K562 (cell line): ENCODE measurements around the gene RNF114. TPM values are rescaled to one million over a fixed set of nuclear protein-coding genes. Genes with fewer than 3 reads are reported as not detected.

Source experiments
- ATAC-seq: fragments of 200-7000 bp; cut with Tn5 transposase; 3 replicates; pipeline ENCODE4 v1.9.1; 2020; ENCODE audit warnings: moderate library complexity
- BruUV-seq: library from RNA; stranded (reverse); fragments of 400-500 nt; replicated peaks from 2 replicates; lab custom pipeline; 2021; lab: Mats Ljungman, UMichigan
- CTCF ChIA-PET: fragments of 300-600 bp; formaldehyde crosslinking; extraction: SDS; loops from one replicate; lab custom pipeline; 2021; ENCODE audit warnings: low intra/inter-chr PET ratio; lab: Yijun Ruan, JAX
- POLR2A ChIA-PET: fragments of 300-600, 350-650 bp; sonication (Branson Sonifier 250); formaldehyde crosslinking; extraction: SDS; loops from one replicate; lab custom pipeline; 2021; ENCODE audit warnings: antibody characterized with exemption, inconsistent platforms; lab: Yijun Ruan, JAX
- DNase-seq, 4 experiments: peaks; one replicate each; pipeline versions ENCODE4 v3.0.0 to v3.0.0-alpha.2; 2011 to 2018; ENCODE audit warnings: low spot score in 3 of 4, mixed read lengths in 3 of 4; ENCODE audit errors: extremely low read depth in 1 of 4
- FAIRE-seq: peaks from 2 replicates; lab custom pipeline; 2011; peaks lifted over from hg19 to GRCh38; lab: Jason Lieb, UNC
- H2AFZ ChIP-seq: 2 replicates; pipeline ENCODE4 v1.6.0; 2011; ENCODE audit warnings: low read depth, low read length, control low read depth, inconsistent platforms
- H3K27ac ChIP-seq: fragments of 200-600 bp; 3 replicates; pipeline ENCODE4 v1.8.0; 2011; ENCODE audit warnings: low read depth, mild to moderate bottlenecking, control low read depth, inconsistent platforms, low read length, moderate library complexity, mixed read lengths; ENCODE audit errors: extremely low read depth
- H3K27me3 ChIP-seq, 2 experiments: fragments of 300-600 bp in 1 of 2; 2 replicates in 1 of 2; 3 replicates in 1 of 2; pipeline versions ENCODE4 v1.6.0 to v1.8.0; 2011; ENCODE audit warnings: inconsistent platforms in 2 of 2, low read length in 2 of 2, mild to moderate bottlenecking in 1 of 2, mixed read lengths in 1 of 2, moderate library complexity in 1 of 2; ENCODE audit not compliant: control insufficient read depth in 2 of 2, insufficient read depth in 2 of 2
- H3K36me3 ChIP-seq: fragments of 300-600 bp; 3 replicates; pipeline ENCODE4 v1.8.0; 2011; ENCODE audit warnings: mild to moderate bottlenecking, low read length, inconsistent platforms; ENCODE audit not compliant: control insufficient read depth, insufficient read depth
- H3K4me1 ChIP-seq, 2 experiments: fragments of 200-600 bp in 1 of 2; replicated peaks in 1 of 2; 2 replicates in 1 of 2; 3 replicates in 1 of 2; pipeline versions ENCODE4 v1.5.1 to v1.8.0; 2011; ENCODE audit warnings: inconsistent platforms in 2 of 2, low read length in 2 of 2, mild to moderate bottlenecking in 1 of 2, mixed read lengths in 1 of 2, moderate library complexity in 1 of 2; ENCODE audit not compliant: control insufficient read depth in 2 of 2, insufficient read depth in 2 of 2
- H3K4me2 ChIP-seq: 2 replicates; pipeline ENCODE4 v1.6.1; 2011; ENCODE audit warnings: low read length, control low read depth, inconsistent platforms, mixed read lengths; ENCODE audit not compliant: insufficient read depth
- H3K4me3 ChIP-seq: fragments of 200-600 bp; sonication (generic), shearing (Covaris generic); 2 replicates; pipeline ENCODE4 v1.5.1; 2016; ENCODE audit warnings: control low read depth, inconsistent platforms
- H3K79me2 ChIP-seq: fragments of 200-600 bp; 3 replicates; pipeline ENCODE4 v1.8.0; 2011; ENCODE audit warnings: low read length, inconsistent platforms; ENCODE audit not compliant: control insufficient read depth, insufficient read depth
- H3K9ac ChIP-seq, 2 experiments: 2 replicates each; pipeline versions ENCODE4 v1.6.0 to v1.6.1; 2011; ENCODE audit warnings: low read depth in 2 of 2, low read length in 2 of 2, control low read depth in 1 of 2, inconsistent platforms in 1 of 2, mild to moderate bottlenecking in 1 of 2, mixed read lengths in 1 of 2; ENCODE audit not compliant: insufficient read depth in 1 of 2
- H3K9me1 ChIP-seq: one replicate; pipeline ENCODE4 v1.6.0; 2011; ENCODE audit warnings: inconsistent platforms, mild to moderate bottlenecking, low read length, moderate library complexity; ENCODE audit not compliant: control insufficient read depth, insufficient read depth
- H3K9me3 ChIP-seq: replicated peaks from 2 replicates; pipeline ENCODE4 v1.5.1; 2011; ENCODE audit warnings: low read depth, low read length, inconsistent platforms; ENCODE audit not compliant: control insufficient read depth, insufficient read depth
- H4K20me1 ChIP-seq: replicated peaks from 2 replicates; pipeline ENCODE4 v1.6.1; 2011; ENCODE audit warnings: low read length, inconsistent platforms, mixed read lengths; ENCODE audit not compliant: control insufficient read depth, insufficient read depth
- HDAC2 ChIP-seq: fragments of 450-650 bp; IDR thresholded peaks from 2 replicates; pipeline ENCODE4 v1.6.1; 2016; ENCODE audit warnings: mild to moderate bottlenecking
- MCM5 ChIP-seq: fragments of 450-650 bp; IDR thresholded peaks from 2 replicates; pipeline ENCODE4 v1.6.1; 2016; ENCODE audit warnings: low read depth
- NFE2 ChIP-seq: IDR thresholded peaks from 2 replicates; pipeline ENCODE4 v1.6.1; 2014; ENCODE audit warnings: antibody characterized with exemption, low read depth
- RBM39 ChIP-seq: fragments of 200-400 bp; formaldehyde crosslinking; optimal IDR thresholded peaks from 2 replicates; pipeline ENCODE3; 2018; ENCODE audit warnings: low read depth, low read length
- RFX5 ChIP-seq: IDR thresholded peaks from 2 replicates; pipeline ENCODE4 v1.6.1; 2011; ENCODE audit warnings: low read depth, mild to moderate bottlenecking, improper control_type of control experiment, low read length
- TEAD1 ChIP-seq, 2 experiments: fragments of 450-650 bp in 1 of 2; sonication (generic) in 1 of 2; formaldehyde crosslinking; IDR thresholded peaks; 2 replicates each; pipeline versions ENCODE4 v1.4.0 to v1.8.0; 2020 to 2022; ENCODE audit warnings: mild to moderate bottlenecking in 2 of 2, missing genetic modification reagents in 1 of 2
- ZNF165 ChIP-seq: fragments of 250-450 bp; sonication (Bioruptor Pico); IDR thresholded peaks from 2 replicates; pipeline ENCODE4 v1.4.0; 2020; ENCODE audit warnings: borderline replicate concordance
- ZNF224 ChIP-seq: sonication (generic); formaldehyde crosslinking; IDR thresholded peaks from 2 replicates; pipeline ENCODE4 v1.8.0; 2022; ENCODE audit warnings: mild to moderate bottlenecking, missing genetic modification reagents
- ZNF318 ChIP-seq, 2 experiments: fragments of 450-650 bp; IDR thresholded peaks; 2 replicates each; pipeline ENCODE4 v1.6.1; 2016; ENCODE audit warnings: mild to moderate bottlenecking in 2 of 2, borderline replicate concordance in 1 of 2, low read depth in 1 of 2, moderate library complexity in 1 of 2
- ZNF445 ChIP-seq: fragments of 250-450 bp; sonication (Bioruptor Pico); IDR thresholded peaks from 2 replicates; pipeline ENCODE4 v1.4.0; 2020; ENCODE audit warnings: low read depth, mild to moderate bottlenecking, moderate library complexity
- ZNF699 ChIP-seq: fragments of 250-450 bp; sonication (Bioruptor Pico); IDR thresholded peaks from 2 replicates; pipeline ENCODE4 v1.8.0; 2021; ENCODE audit warnings: mild to moderate bottlenecking, moderate library complexity; ENCODE audit not compliant: insufficient replicate concordance
- ZSCAN32 ChIP-seq: fragments of 450-650 bp; formaldehyde crosslinking; IDR thresholded peaks from 2 replicates; pipeline ENCODE4 v1.4.0; 2020; ENCODE audit warnings: mild to moderate bottlenecking, moderate library complexity
- WGBS: fragments of 100-300 bp; shearing (Covaris generic); methylation state at CpG from one replicate; pipeline ENCODE4 v1.1.6; 2016; ENCODE audit warnings: low coverage, mixed read lengths; ENCODE audit not compliant: insufficient coverage; ENCODE audit errors: missing lambda C conversion rate; 5-methylcytosine and 5-hydroxymethylcytosine counted together
- in situ Hi-C: fragments of 300-500 bp; cut with MboI; formaldehyde crosslinking; loops from 4 replicates; pipeline ENCODE4 v1.15.0; 2018; ENCODE audit warnings: inconsistent platforms, mixed read lengths
- intact Hi-C: fragments of 100-400 bp; cut with micrococcal nuclease; formaldehyde crosslinking; loops from 2 replicates; pipeline ENCODE4 v1.14.2; 2022
- polyA plus RNA-seq, 8 experiments: library from polyadenylated mRNA; depleted of rRNA in 4 of 8; stranded (reverse) in 5 of 8; unstranded in 3 of 8; fragments of >200 nt; fragmentation: Nextera tagmentation in 2 of 8; fragmentation: Illumina TruSeq in 1 of 8; extraction: Ambion mirVana in 2 of 8; extraction: Trizol in 1 of 8; gene quantifications; 2 replicates each; pipeline versions ENCODE4 v1.2.1 to v1.2.3, GENCODE V29; 2011 to 2014; ENCODE audit warnings: inconsistent platforms in 1 of 8, missing spikeins in 1 of 8
- total RNA-seq, 7 experiments: library from RNA; depleted of rRNA in 6 of 7; stranded (reverse); fragments of >200 nt in 6 of 7; fragmentation: Illumina TruSeq in 2 of 7; extraction: Trizol in 2 of 7; gene quantifications; 2 replicates each; pipeline versions ENCODE4 v1.2.1 to v1.2.3, GENCODE V29; 2011 to 2021; ENCODE audit warnings: low replicate concordance in 1 of 7

RNF114 gene
- total and polyA plus RNA-seq, 9 of the 15 experiments (the other 6 are each of a cell fraction or from before 2014, with no cell fraction given) = 38.6 to 111 (median 62.6) TPM

- Histone ChIP-seq H4K20me1 (no peaks in the 10 kb centered on the region; the same call in 1 of the 2 replicates), H3K4me3 (peak overlapping the region; percentile 92), H3K4me1 (peaks cover 73 to 74% of the 10 kb centered on the region in 2 experiments), H3K27ac (peak overlapping the region; percentile 21; the same call in 2 of the 3 replicates), H3K4me2 (peak overlapping the region; percentile 98), H3K36me3 (peaks cover 55% of the 10 kb centered on the region), H3K79me2 (peaks cover 50% of the 10 kb centered on the region), H3K9me1 (peaks cover 8% of the 10 kb centered on the region), H2AFZ (no peak overlapping the region), H3K9ac (peak overlapping the region; percentile 95 to 99), H3K27me3 (no peaks in the 10 kb centered on the region), H3K9me3 (no peaks in the 10 kb centered on the region)
- 55% methylated on average over 12 of the region's 13 CpGs for WGBS
- DNase-seq = peak in 1 of 4 experiments; percentile 39
- in situ Hi-C loops = loop anchor here (5.0 kb wide), 2 partner anchors 88 to 183 kb away; no protein-coding TSS in a partner anchor
- CTCF ChIA-PET = interaction anchor here (0.6 kb wide), 1 partner anchor 192 kb away, joined by 5 read pairs; no protein-coding TSS in a partner anchor
- ATAC-seq = no peak
- BruUV-seq = no TSS peak
- FAIRE-seq = no peak
- POLR2A ChIA-PET = interaction anchor here (0.6 to 6.3 kb wide), 21 partner anchors 9 to 203 kb away, joined by 3 to 78 read pairs (median 4); no protein-coding TSS in a partner anchor
- intact Hi-C loops = loop anchor here (10.0 kb wide), 1 partner anchor 480 kb away; no protein-coding TSS in a partner anchor
- TF ChIP-seq RBM39 (no peak), HDAC2 (peak; percentile 75; the same call in 1 of the 2 replicates), TEAD1 (CRISPR knock-in tag; IDR thresholded peaks at IDR 0.05) (peak in 1 of 2 experiments; percentile 49; a peak in 1 of 4 replicates), ZNF165 (CRISPR knock-in tag) (no peak), ZNF445 (CRISPR knock-in tag) (no peak), ZSCAN32 (CRISPR knock-in tag) (no peak), RFX5 (no peak), ZNF318 (IDR thresholded peaks at IDR 0.05; ENCODE audit: borderline replicate concordance in 1 of 2, low read depth in 1 of 2) (no peak), ZNF699 (CRISPR knock-in tag) (no peak), MCM5 (no peak), ZNF224 (no peak), NFE2 (no peak)
These were observed 48.4 kb downstream of the RNF114 start for GRCh38 chr20:49984426-49985153.
